Measurements from ENCODE around the gene OXGR1. TPM values are rescaled to one million over a fixed set of nuclear protein-coding genes. Genes with fewer than 3 reads are reported as not detected.

Gene OXGR1
- total and polyA plus RNA-seq, 2 of the 4 experiments (the other 2 are of a cell fraction): not detected

GRCh38 chr13:97002581-97002980 is 8.3 kb upstream of the OXGR1 start:
- Histone ChIP-seq H2BK15ac (ENCODE audit: low read depth, low read length) (no peak overlapping the region), H3K36me3 (ENCODE audit: control insufficient read depth, insufficient read depth, low read length) (no peaks in the 10 kb centered on the region), H3K4me3 (ENCODE audit: insufficient read depth, low read depth, low read length) (no peak overlapping the region), H4K8ac (ENCODE audit: low read depth in 2 of 2, low read length in 2 of 2) (no peak overlapping the region), H4K5ac (ENCODE audit: low read depth, low read length) (no peak overlapping the region), H3K79me1 (ENCODE audit: low read depth in 1 of 2, low read length in 2 of 2) (no peaks in the 10 kb centered on the region), H2BK120ac (ENCODE audit: low read depth, low read length) (no peak overlapping the region), H3K14ac (replicated peaks; ENCODE audit: low read depth, low read length) (no peak overlapping the region), H3K4me2 (ENCODE audit: low read depth, low read length) (no peak overlapping the region), H3K9ac (ENCODE audit: low read depth, low read length) (no peak overlapping the region), H3K9me1 (ENCODE audit: insufficient read depth, low read length) (peaks cover 15% of the 10 kb centered on the region), H3K56ac (ENCODE audit: extremely low read depth, insufficient read depth, low read length) (no peak overlapping the region), H2AK5ac (ENCODE audit: low read depth, low read length) (no peak overlapping the region), H4K20me1 (ENCODE audit: insufficient read depth, low read length) (no peaks in the 10 kb centered on the region), H2BK5ac (ENCODE audit: low read depth, low read length, poor library complexity, severe bottlenecking) (no peak overlapping the region), H4K91ac (ENCODE audit: insufficient read depth, low read depth, low read length) (no peak overlapping the region), H3K18ac (ENCODE audit: low read depth, low read length) (no peak overlapping the region), H2BK20ac (ENCODE audit: low read depth, low read length) (no peak overlapping the region), H3K4me1 (ENCODE audit: control insufficient read depth, insufficient read depth, low read length) (peaks cover 9% of the 10 kb centered on the region), H3K9me3 (ENCODE audit: control insufficient read depth, insufficient read depth, low read length) (no peaks in the 10 kb centered on the region), H2AFZ (replicated peaks; ENCODE audit: low read length, poor library complexity) (no peak overlapping the region), H3K27ac (ENCODE audit: insufficient read depth, low read length) (no peak overlapping the region), H2AK9ac (replicated peaks; ENCODE audit: low read depth, low read length, poor library complexity) (no peak overlapping the region), H3K4ac (ENCODE audit: low read depth, low read length) (no peak overlapping the region), H3K23ac (ENCODE audit: low read depth, low read length) (no peak overlapping the region), H3K27me3 (ENCODE audit: control insufficient read depth, insufficient read depth, low read length) (peaks cover 8% of the 10 kb centered on the region)
- ATAC-seq (ENCODE audit: low read depth) (no peak), DNase-seq (no peak)
- dilution Hi-C loops (cut with HindIII; ENCODE audit: low sequenced_read_pairs, unreplicated experiment) (no loop called here), in situ Hi-C loops (cut with MboI; ENCODE audit: low sequenced_read_pairs) (no loop called here), intact Hi-C loops (cut with micrococcal nuclease) (no loop called here)
- ChIA-PET CTCF (no interaction called here), POLR2A (ENCODE audit: unreplicated experiment) (no interaction called here)
- WGBS, 2 experiments (ENCODE audit: extremely low coverage in 2 of 2, insufficient read length in 1 of 2): no CpG with 5 or more reads among the region's 2 CpGs
- TF ChIP-seq RCOR1 (IDR thresholded peaks at IDR 0.05; ENCODE audit: insufficient replicate concordance, low read length): no peak
- TF ChIP-seq RFX5 (IDR thresholded peaks at IDR 0.05; ENCODE audit: low read depth, low read length): no peak
- TF ChIP-seq MXI1 (IDR thresholded peaks at IDR 0.05; ENCODE audit: borderline replicate concordance, low read depth, low read length): no peak
- no peak for TF ChIP-seq CEBPB (IDR thresholded peaks at IDR 0.05; ENCODE audit: low read depth, low read length)
- TF ChIP-seq BHLHE40 (IDR thresholded peaks at IDR 0.05; ENCODE audit: low read depth, low read length): no peak
- no peak for TF ChIP-seq CTCF (conservative IDR thresholded peaks at IDR 0.05; ENCODE audit: low read depth, low read length)
- no peak for TF ChIP-seq SMC3 (IDR thresholded peaks at IDR 0.05; ENCODE audit: low read depth, low read length)
- TF ChIP-seq CHD1 (IDR thresholded peaks at IDR 0.05; ENCODE audit: low read depth, low read length): no peak
- no peak for TF ChIP-seq FOS (IDR thresholded peaks at IDR 0.05; ENCODE audit: low read depth, low read length)
- TF ChIP-seq RAD21 (IDR thresholded peaks at IDR 0.05; ENCODE audit: low read length): no peak
- no peak for TF ChIP-seq MAFK (IDR thresholded peaks at IDR 0.05; ENCODE audit: low read depth, low read length)
- TF ChIP-seq POLR2A (IDR thresholded peaks at IDR 0.05; ENCODE audit: low read depth, low read length): no peak
- TF ChIP-seq USF2 (IDR thresholded peaks at IDR 0.05; ENCODE audit: low read depth, low read length): no peak
- TF ChIP-seq NFE2L2 (IDR thresholded peaks at IDR 0.05; ENCODE audit: low read depth, low read length): no peak
- no TSS peak for BruUV-seq (replicated peaks)
